Ishikawa (cell line): ENCODE results near the gene SAMD8.

Experiments used
- CREB1 ChIP-seq: IDR thresholded peaks from 2 replicates; pipeline ENCODE4 v1.6.1; 2012; ENCODE audit warnings: low read depth
- EP300 ChIP-seq: IDR thresholded peaks from 2 replicates; pipeline ENCODE4 v1.6.1; 2012; ENCODE audit warnings: borderline replicate concordance
- FOXM1 ChIP-seq: IDR thresholded peaks from 2 replicates; pipeline ENCODE4 v1.6.1; 2012; ENCODE audit warnings: low read depth, borderline replicate concordance
- TAF1 ChIP-seq: IDR thresholded peaks from 2 replicates; pipeline ENCODE4 v1.6.1; 2012; ENCODE audit warnings: low read depth, mild to moderate bottlenecking
- TEAD4 ChIP-seq: IDR thresholded peaks from 2 replicates; pipeline ENCODE4 v1.6.1; 2012
- YY1 ChIP-seq: IDR thresholded peaks from 2 replicates; pipeline ENCODE4 v1.6.1; 2012; ENCODE audit warnings: low read depth
- TF ChIP-seq, protein P1 (sequence below): IDR thresholded peaks from 2 replicates; pipeline ENCODE4 v1.6.1; 2012
- TF ChIP-seq, protein P2 (sequence below): IDR thresholded peaks from 2 replicates; pipeline ENCODE4 v1.6.1; 2012; ENCODE audit warnings: low read depth, mild to moderate bottlenecking

DNA sequence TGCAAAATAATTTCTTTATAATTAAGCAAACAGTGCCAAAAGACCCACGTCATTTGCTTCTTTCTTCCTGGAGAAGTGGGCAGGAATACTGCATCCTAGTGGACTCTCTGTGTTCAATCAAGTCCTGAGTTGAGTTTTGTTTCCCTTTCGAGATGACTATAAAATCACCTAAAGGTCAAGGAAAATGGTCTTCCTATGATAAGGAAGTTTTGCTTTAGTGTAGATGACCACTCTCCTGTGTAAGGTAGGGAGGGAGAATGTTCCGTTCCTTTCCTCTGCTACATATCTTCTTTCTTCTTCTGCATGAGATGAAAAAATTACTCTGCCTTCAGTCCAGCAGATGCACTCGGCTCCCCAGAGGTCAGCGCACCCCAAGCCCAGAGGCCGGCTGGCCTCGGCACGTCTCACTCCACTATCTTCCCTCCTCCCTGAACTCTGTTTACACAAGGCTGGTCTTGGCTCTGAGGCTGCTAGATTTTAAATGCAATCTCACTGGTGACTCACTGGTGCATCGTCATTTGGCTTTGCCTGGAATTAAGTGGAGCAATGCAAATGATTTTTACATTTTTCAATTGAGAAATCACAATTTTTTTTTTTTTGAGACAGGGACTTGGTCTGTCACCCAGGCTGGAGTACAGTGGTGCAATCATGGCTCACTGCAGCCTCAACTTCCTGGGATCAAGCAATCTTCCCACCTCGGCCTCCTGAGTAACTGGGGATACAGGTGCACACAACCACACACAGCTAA, 80.5 kb downstream of the SAMD8 start:
- TF ChIP-seq, protein P1, sequence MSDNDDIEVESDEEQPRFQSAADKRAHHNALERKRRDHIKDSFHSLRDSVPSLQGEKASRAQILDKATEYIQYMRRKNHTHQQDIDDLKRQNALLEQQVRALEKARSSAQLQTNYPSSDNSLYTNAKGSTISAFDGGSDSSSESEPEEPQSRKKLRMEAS = no peak
- TF ChIP-seq, protein P2, sequence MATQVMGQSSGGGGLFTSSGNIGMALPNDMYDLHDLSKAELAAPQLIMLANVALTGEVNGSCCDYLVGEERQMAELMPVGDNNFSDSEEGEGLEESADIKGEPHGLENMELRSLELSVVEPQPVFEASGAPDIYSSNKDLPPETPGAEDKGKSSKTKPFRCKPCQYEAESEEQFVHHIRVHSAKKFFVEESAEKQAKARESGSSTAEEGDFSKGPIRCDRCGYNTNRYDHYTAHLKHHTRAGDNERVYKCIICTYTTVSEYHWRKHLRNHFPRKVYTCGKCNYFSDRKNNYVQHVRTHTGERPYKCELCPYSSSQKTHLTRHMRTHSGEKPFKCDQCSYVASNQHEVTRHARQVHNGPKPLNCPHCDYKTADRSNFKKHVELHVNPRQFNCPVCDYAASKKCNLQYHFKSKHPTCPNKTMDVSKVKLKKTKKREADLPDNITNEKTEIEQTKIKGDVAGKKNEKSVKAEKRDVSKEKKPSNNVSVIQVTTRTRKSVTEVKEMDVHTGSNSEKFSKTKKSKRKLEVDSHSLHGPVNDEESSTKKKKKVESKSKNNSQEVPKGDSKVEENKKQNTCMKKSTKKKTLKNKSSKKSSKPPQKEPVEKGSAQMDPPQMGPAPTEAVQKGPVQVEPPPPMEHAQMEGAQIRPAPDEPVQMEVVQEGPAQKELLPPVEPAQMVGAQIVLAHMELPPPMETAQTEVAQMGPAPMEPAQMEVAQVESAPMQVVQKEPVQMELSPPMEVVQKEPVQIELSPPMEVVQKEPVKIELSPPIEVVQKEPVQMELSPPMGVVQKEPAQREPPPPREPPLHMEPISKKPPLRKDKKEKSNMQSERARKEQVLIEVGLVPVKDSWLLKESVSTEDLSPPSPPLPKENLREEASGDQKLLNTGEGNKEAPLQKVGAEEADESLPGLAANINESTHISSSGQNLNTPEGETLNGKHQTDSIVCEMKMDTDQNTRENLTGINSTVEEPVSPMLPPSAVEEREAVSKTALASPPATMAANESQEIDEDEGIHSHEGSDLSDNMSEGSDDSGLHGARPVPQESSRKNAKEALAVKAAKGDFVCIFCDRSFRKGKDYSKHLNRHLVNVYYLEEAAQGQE = no peak
- TF ChIP-seq TAF1 (no peak), EP300 (no peak), FOXM1 (no peak), YY1 (no peak), CREB1 (no peak), TEAD4 (no peak)
